Stimulated activated CD8-positive, alpha-beta memory T cell treated with anti-CD3 and anti-CD28 coated beads, Interleukin-12 subunit alpha, Interleukin-12 subunit beta, amount 100 ng/mL, for 4 hours (primary cell): ENCODE results near the gene LRMDA.

Experiments
- DNase-seq: peaks from one replicate; pipeline ENCODE4 v3.0.0-alpha.2; 2020; ENCODE audit warnings: low read depth

Gene LRMDA

GRCh38 chr10:75646218-75646915 is 214.9 kb downstream of the LRMDA start:
- DNase-seq: no peak

GRCh38 chr10:75646916-75647315 is 215.5 kb downstream of the LRMDA start:
- DNase-seq: no peak

- no peak for DNase-seq
Measured at GRCh38 chr10:75647675-75648074, 216.3 kb downstream of the LRMDA start.

GRCh38 chr10:75648351-75648750 is 216.9 kb downstream of the LRMDA start:
- DNase-seq: no peak

- DNase-seq: no peak
Measured at GRCh38 chr10:75648854-75649253, 217.4 kb downstream of the LRMDA start.

- DNase-seq: no peak
Measured at GRCh38 chr10:75649466-75649865, 218.0 kb downstream of the LRMDA start.

GRCh38 chr10:75650648-75651047 is 219.2 kb downstream of the LRMDA start:
- DNase-seq: no peak

GRCh38 chr10:75651417-75651816 is 220.0 kb downstream of the LRMDA start:
- DNase-seq: no peak

GRCh38 chr10:75652146-75652740 is 220.8 kb downstream of the LRMDA start:
- no peak for DNase-seq

- no peak for DNase-seq
Measured at GRCh38 chr10:75653761-75654160, 222.3 kb downstream of the LRMDA start.

GRCh38 chr10:75654171-75654771 is 222.8 kb downstream of the LRMDA start:
- DNase-seq: no peak

- DNase-seq: no peak
Measured at GRCh38 chr10:75654772-75655171, 223.3 kb downstream of the LRMDA start.

- no peak for DNase-seq
Measured at GRCh38 chr10:75655791-75656451, 224.5 kb downstream of the LRMDA start.

- DNase-seq: no peak
Measured at GRCh38 chr10:75657351-75657750, 225.9 kb downstream of the LRMDA start.

GRCh38 chr10:75658036-75658435 is 226.6 kb downstream of the LRMDA start:
- no peak for DNase-seq

- no peak for DNase-seq
Measured at GRCh38 chr10:75658496-75658895, 227.1 kb downstream of the LRMDA start.

GRCh38 chr10:75658915-75659314 is 227.5 kb downstream of the LRMDA start:
- DNase-seq: no peak

GRCh38 chr10:75660823-75661222 is 229.4 kb downstream of the LRMDA start:
- DNase-seq: no peak

GRCh38 chr10:75662715-75663114 is 231.3 kb downstream of the LRMDA start:
- no peak for DNase-seq

GRCh38 chr10:75663947-75664664 is 232.7 kb downstream of the LRMDA start:
- no peak for DNase-seq

GRCh38 chr10:75664968-75665367 is 233.5 kb downstream of the LRMDA start:
- no peak for DNase-seq

- no peak for DNase-seq
Measured at GRCh38 chr10:75665707-75666106, 234.3 kb downstream of the LRMDA start.
